H9 (cell line): ENCODE measurements around the gene MAP7. TPM values are rescaled to one million over a fixed set of nuclear protein-coding genes. Genes with fewer than 3 reads are reported as not detected.

Experiments used
- DNase-seq: peaks from one replicate; pipeline ENCODE4 v3.0.0-alpha.2; 2017
- H2AFZ ChIP-seq: one replicate; pipeline ENCODE4 v1.6.1; 2013; ENCODE audit warnings: mild to moderate bottlenecking, low read length, control low read depth, moderate library complexity
- H2AK5ac ChIP-seq: 2 replicates; pipeline ENCODE4 v1.6.1; 2013; ENCODE audit warnings: low read length, control low read depth, mixed read lengths; ENCODE audit not compliant: insufficient read length
- H2BK120ac ChIP-seq: one replicate; pipeline ENCODE4 v1.6.1; 2013; ENCODE audit warnings: low read depth, mild to moderate bottlenecking, low read length, control low read depth, inconsistent platforms; ENCODE audit not compliant: poor library complexity, severe bottlenecking
- H2BK12ac ChIP-seq: 2 replicates; pipeline ENCODE4 v1.6.1; 2013; ENCODE audit warnings: low read length, control low read depth, mixed read lengths, low read depth; ENCODE audit not compliant: insufficient read length
- H2BK15ac ChIP-seq: 2 replicates; pipeline ENCODE4 v1.6.1; 2013; ENCODE audit warnings: low read depth, low read length, control low read depth
- H2BK20ac ChIP-seq: one replicate; pipeline ENCODE4 v1.6.1; 2013; ENCODE audit warnings: low read depth, mild to moderate bottlenecking, low read length, control low read depth, inconsistent platforms; ENCODE audit not compliant: poor library complexity, severe bottlenecking
- H2BK5ac ChIP-seq: 2 replicates; pipeline ENCODE4 v1.6.1; 2013; ENCODE audit warnings: low read length, control low read depth, mixed read lengths; ENCODE audit not compliant: insufficient read length
- H3K14ac ChIP-seq: 2 replicates; pipeline ENCODE4 v1.6.1; 2013; ENCODE audit warnings: low read length, control low read depth; ENCODE audit not compliant: insufficient read depth
- H3K18ac ChIP-seq: 2 replicates; pipeline ENCODE4 v1.6.1; 2013; ENCODE audit warnings: low read depth, mild to moderate bottlenecking, mixed read lengths, low read length, control low read depth; ENCODE audit not compliant: insufficient read length
- H3K23ac ChIP-seq: 2 replicates; pipeline ENCODE4 v1.6.1; 2013; ENCODE audit warnings: low read length, control low read depth, mixed read lengths, low read depth; ENCODE audit not compliant: insufficient read length
- H3K23me2 ChIP-seq: 2 replicates; pipeline ENCODE4 v1.6.1; 2013; ENCODE audit warnings: low read depth, mild to moderate bottlenecking, mixed read lengths, low read length, control low read depth; ENCODE audit not compliant: insufficient read length, poor library complexity, severe bottlenecking
- H3K27ac ChIP-seq: 2 replicates; pipeline ENCODE4 v1.5.1; 2013; ENCODE audit warnings: low read length, control low read depth, mixed read lengths, low read depth; ENCODE audit not compliant: insufficient read length
- H3K27me3 ChIP-seq: 2 replicates; pipeline ENCODE4 v1.6.1; 2013; ENCODE audit warnings: low read length, control low read depth, inconsistent platforms; ENCODE audit not compliant: insufficient read depth
- H3K4ac ChIP-seq: 2 replicates; pipeline ENCODE4 v1.6.1; 2013; ENCODE audit warnings: low read depth, mild to moderate bottlenecking, control low read depth, inconsistent platforms, low read length, moderate library complexity
- H3K4me1 ChIP-seq: 2 replicates; pipeline ENCODE4 v1.6.1; 2013; ENCODE audit warnings: low read length, control low read depth, inconsistent platforms; ENCODE audit not compliant: insufficient read depth
- H3K4me2 ChIP-seq: 2 replicates; pipeline ENCODE4 v1.6.1; 2013; ENCODE audit warnings: low read length, control low read depth, mixed read lengths; ENCODE audit not compliant: insufficient read length, insufficient read depth
- H3K56ac ChIP-seq: 2 replicates; pipeline ENCODE4 v1.6.1; 2013; ENCODE audit warnings: low read depth, mild to moderate bottlenecking, mixed read lengths, low read length, control low read depth; ENCODE audit not compliant: insufficient read length
- H3K79me1 ChIP-seq: 2 replicates; pipeline ENCODE4 v1.6.1; 2013; ENCODE audit warnings: low read depth, mild to moderate bottlenecking, moderate library complexity, low read length, control low read depth, inconsistent platforms; ENCODE audit not compliant: insufficient read depth, poor library complexity, severe bottlenecking
- H3K79me2 ChIP-seq: 2 replicates; pipeline ENCODE4 v1.6.1; 2013; ENCODE audit warnings: low read length, control low read depth, inconsistent platforms; ENCODE audit not compliant: insufficient read depth
- H3K9ac ChIP-seq: 2 replicates; pipeline ENCODE4 v1.6.1; 2013; ENCODE audit warnings: low read length, control low read depth, mixed read lengths; ENCODE audit not compliant: insufficient read length; ENCODE audit errors: extremely low read depth
- H3K9me3 ChIP-seq: one replicate; pipeline ENCODE4 v1.6.1; 2013; ENCODE audit warnings: low read depth, low read length, inconsistent platforms; ENCODE audit not compliant: control insufficient read depth
- H3T11ph ChIP-seq: one replicate; pipeline ENCODE4 v1.6.1; 2013; ENCODE audit warnings: mild to moderate bottlenecking, low read length, control low read depth, inconsistent platforms
- H4K20me1 ChIP-seq: one replicate; pipeline ENCODE4 v1.6.1; 2013; ENCODE audit not compliant: control insufficient read depth, insufficient read length, insufficient read depth
- H4K5ac ChIP-seq: 2 replicates; pipeline ENCODE4 v1.6.1; 2013; ENCODE audit warnings: low read depth, mild to moderate bottlenecking, mixed read lengths, low read length, control low read depth; ENCODE audit not compliant: insufficient read length
- H4K8ac ChIP-seq: replicated peaks from 2 replicates; pipeline ENCODE4 v1.6.1; 2013; ENCODE audit warnings: low read length, control low read depth, mixed read lengths, low read depth; ENCODE audit not compliant: insufficient read length
- H4K91ac ChIP-seq: 2 replicates; pipeline ENCODE4 v1.6.1; 2013; ENCODE audit warnings: low read depth, mild to moderate bottlenecking, moderate library complexity, mixed read lengths, low read length, control low read depth; ENCODE audit not compliant: insufficient read length
- H3K27ac Mint-ChIP-seq, 3 experiments: 2 replicates in 2 of 3; 3 replicates in 1 of 3; pipeline ENCODE4 v1.8.0; 2020 to 2021; ENCODE audit warnings: mixed read lengths in 3 of 3, mild to moderate bottlenecking in 1 of 3, moderate library complexity in 1 of 3
- H3K27me3 Mint-ChIP-seq: 2 replicates; pipeline ENCODE4 v1.8.0; 2021; ENCODE audit warnings: low read depth, mild to moderate bottlenecking, moderate library complexity, mixed read lengths
- H3K36me3 Mint-ChIP-seq, 3 experiments: 2 replicates in 2 of 3; 3 replicates in 1 of 3; pipeline ENCODE4 v1.8.0; 2020 to 2021; ENCODE audit warnings: low read depth in 3 of 3, mixed read lengths in 3 of 3; ENCODE audit not compliant: insufficient read depth in 1 of 3
- H3K4me1 Mint-ChIP-seq, 2 experiments: 2 replicates each; pipeline ENCODE4 v1.8.0; 2020; ENCODE audit warnings: mixed read lengths in 2 of 2
- H3K4me3 Mint-ChIP-seq, 2 experiments: 2 replicates in 1 of 2; 3 replicates in 1 of 2; pipeline ENCODE4 v1.8.0; 2020 to 2021; ENCODE audit warnings: mild to moderate bottlenecking in 2 of 2, mixed read lengths in 2 of 2, moderate library complexity in 1 of 2
- H3K9me3 Mint-ChIP-seq, 2 experiments: 2 replicates in 1 of 2; 3 replicates in 1 of 2; pipeline ENCODE4 v1.8.0; 2020; ENCODE audit warnings: mild to moderate bottlenecking in 2 of 2, mixed read lengths in 2 of 2, moderate library complexity in 1 of 2
- CTCF ChIP-seq: fragments of 200-600 bp; sonication (generic); conservative IDR thresholded peaks from 3 replicates; pipeline ENCODE4 v1.8.0; 2021; ENCODE audit warnings: antibody characterized with exemption, mild to moderate bottlenecking
- WGBS: extraction: QIAGEN DNeasy Blood & Tissue Kit; methylation state at CpG from one replicate; pipeline ENCODE4 v1.1.7; 2013; ENCODE audit warnings: missing lambda C conversion rate, low lambda C conversion rate, mixed read lengths; ENCODE audit not compliant: insufficient read length; ENCODE audit errors: extremely low coverage; 5-methylcytosine and 5-hydroxymethylcytosine counted together
- total RNA-seq: library from RNA; stranded (reverse); gene quantifications from 2 replicates; pipeline ENCODE4 v1.2.1, GENCODE V29; 2021

MAP7 gene
- total RNA-seq, 1 experiment from 2014 or later = 51.1 TPM

GRCh38 chr6:136465766-136466303 lies 84.4 kb downstream of the MAP7 start:
- peaks cover 4% of the 10 kb centered on the region; the same call in 1 of the 2 replicates for H3K79me2 ChIP-seq
- no peak overlapping the region for H3K23ac ChIP-seq
- H3K79me1 ChIP-seq = no peaks in the 10 kb centered on the region
- no CpG with 5 or more reads among the region's 2 CpGs for whole genome bisulfite sequencing
- no peak overlapping the region for H2BK15ac ChIP-seq
- TF ChIP-seq CTCF = no peak
- H2AK5ac ChIP-seq = no peak overlapping the region
- Mint-ChIP-seq H3K9me3 (no peaks in the 10 kb centered on the region), H3K27me3 (no peaks in the 10 kb centered on the region), H3K27ac (0 out of 7 replicates have a peak overlapping the region, but pooled peaks of 1 of the 3 experiments have one; percentile 17), H3K36me3 (no peaks in the 10 kb centered on the region), H3K4me3 (no peak overlapping the region), H3K4me1 (peaks cover 32 to 40% of the 10 kb centered on the region in 2 experiments)
- no peak overlapping the region for H3K14ac ChIP-seq
- H2BK12ac ChIP-seq = no peak overlapping the region
- peaks cover 6% of the 10 kb centered on the region; the same call in 1 of the 2 replicates for H3K4me1 ChIP-seq
- no peaks in the 10 kb centered on the region for H3K23me2 ChIP-seq
- no peak overlapping the region for H3K4ac ChIP-seq
- H2BK5ac ChIP-seq = no peak overlapping the region
- H2AFZ ChIP-seq = no peak overlapping the region
- no peak overlapping the region for H3K18ac ChIP-seq
- DNase-seq = no peak
- H3K9me3 ChIP-seq = no peaks in the 10 kb centered on the region
- no peaks in the 10 kb centered on the region for H3K27me3 ChIP-seq
- no peak overlapping the region for H4K91ac ChIP-seq
- H3K4me2 ChIP-seq = no peak overlapping the region
- no peak overlapping the region for H4K8ac ChIP-seq
- H2BK20ac ChIP-seq = no peak overlapping the region
- no peak overlapping the region for H4K5ac ChIP-seq
- no peak overlapping the region for H3K56ac ChIP-seq
- H3T11ph ChIP-seq = no peak overlapping the region
- no peak overlapping the region for H2BK120ac ChIP-seq
- no peak overlapping the region for H3K27ac ChIP-seq
- H3K9ac ChIP-seq = no peak overlapping the region
- no peaks in the 10 kb centered on the region for H4K20me1 ChIP-seq
